ENCODE results near the gene KDM6B.
"Not testable (repeated sequence)": the region's sequence is repeated elsewhere in the genome, so short reads cannot be mapped to it uniquely, and the experiment has no call there.

The KDM6B gene, protein sequence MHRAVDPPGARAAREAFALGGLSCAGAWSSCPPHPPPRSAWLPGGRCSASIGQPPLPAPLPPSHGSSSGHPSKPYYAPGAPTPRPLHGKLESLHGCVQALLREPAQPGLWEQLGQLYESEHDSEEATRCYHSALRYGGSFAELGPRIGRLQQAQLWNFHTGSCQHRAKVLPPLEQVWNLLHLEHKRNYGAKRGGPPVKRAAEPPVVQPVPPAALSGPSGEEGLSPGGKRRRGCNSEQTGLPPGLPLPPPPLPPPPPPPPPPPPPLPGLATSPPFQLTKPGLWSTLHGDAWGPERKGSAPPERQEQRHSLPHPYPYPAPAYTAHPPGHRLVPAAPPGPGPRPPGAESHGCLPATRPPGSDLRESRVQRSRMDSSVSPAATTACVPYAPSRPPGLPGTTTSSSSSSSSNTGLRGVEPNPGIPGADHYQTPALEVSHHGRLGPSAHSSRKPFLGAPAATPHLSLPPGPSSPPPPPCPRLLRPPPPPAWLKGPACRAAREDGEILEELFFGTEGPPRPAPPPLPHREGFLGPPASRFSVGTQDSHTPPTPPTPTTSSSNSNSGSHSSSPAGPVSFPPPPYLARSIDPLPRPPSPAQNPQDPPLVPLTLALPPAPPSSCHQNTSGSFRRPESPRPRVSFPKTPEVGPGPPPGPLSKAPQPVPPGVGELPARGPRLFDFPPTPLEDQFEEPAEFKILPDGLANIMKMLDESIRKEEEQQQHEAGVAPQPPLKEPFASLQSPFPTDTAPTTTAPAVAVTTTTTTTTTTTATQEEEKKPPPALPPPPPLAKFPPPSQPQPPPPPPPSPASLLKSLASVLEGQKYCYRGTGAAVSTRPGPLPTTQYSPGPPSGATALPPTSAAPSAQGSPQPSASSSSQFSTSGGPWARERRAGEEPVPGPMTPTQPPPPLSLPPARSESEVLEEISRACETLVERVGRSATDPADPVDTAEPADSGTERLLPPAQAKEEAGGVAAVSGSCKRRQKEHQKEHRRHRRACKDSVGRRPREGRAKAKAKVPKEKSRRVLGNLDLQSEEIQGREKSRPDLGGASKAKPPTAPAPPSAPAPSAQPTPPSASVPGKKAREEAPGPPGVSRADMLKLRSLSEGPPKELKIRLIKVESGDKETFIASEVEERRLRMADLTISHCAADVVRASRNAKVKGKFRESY (N-terminal part only)

DNA sequence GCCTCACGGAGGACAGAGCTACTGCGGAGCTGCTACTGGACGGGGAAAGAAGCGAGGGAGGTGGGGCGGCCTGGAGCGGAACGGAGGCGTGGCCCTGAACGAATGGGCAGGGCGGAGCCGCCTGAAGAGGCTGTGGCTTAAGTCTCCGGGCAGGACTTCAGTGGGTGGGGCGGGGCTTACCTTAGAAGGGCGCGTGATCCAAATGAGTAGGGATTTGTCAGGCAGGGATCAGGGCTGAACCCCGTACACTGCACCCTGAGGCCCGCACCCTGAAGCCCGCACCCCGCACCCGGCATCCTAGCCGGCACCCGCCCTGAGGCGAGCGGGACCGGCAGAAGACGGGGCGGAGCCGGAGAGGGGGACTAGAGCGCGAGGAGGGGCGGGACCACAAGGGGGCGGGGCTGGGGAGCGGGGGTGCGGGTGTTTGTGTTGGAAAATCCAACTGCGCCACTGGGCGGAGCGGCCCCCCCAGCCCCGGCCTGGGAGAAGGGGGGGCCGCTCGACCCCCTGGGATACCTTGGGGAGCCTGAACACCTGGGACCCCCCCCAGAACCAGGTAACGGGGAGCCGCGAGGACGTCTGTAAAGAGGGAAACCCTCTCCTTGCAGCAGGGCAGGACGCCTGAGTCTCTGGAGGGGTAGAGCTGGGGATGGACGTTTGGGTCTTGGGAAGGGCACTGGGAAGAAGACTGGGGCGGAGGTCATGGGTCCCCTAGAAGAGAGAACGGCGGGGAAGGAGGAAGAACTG lies at the start of gene KDM6B:
KDM6B (plus strand) TSS at position 423 of the 747 bp plus-strand sequence. CDS start 11,338 bp downstream, outside the sequence.
- DNase-seq (ENCODE audit: low read depth in 2 of 2), result peak; percentile 70 to 85

DNA sequence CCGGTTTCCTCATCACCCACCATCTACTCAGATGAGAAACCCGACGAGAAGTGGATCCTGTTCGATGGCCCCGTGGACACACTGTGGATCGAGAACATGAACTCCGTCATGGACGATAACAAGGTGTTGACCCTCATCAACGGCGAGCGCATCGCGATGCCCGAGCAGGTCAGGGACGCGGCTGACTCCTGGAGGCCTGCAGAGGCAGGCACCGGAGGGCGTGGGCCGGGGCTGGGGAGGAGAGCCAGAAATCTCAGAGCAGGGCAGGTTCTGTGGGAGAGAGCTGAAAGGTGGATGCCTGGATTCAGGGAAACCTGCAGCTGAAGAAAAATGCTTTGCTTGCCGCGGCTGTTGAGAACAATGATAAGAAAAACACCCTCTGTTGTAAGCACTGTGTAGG lies 47.2 kb upstream of the KDM6B start:
- no peak for DNase-seq (ENCODE audit: low read depth in 2 of 2)

DNA sequence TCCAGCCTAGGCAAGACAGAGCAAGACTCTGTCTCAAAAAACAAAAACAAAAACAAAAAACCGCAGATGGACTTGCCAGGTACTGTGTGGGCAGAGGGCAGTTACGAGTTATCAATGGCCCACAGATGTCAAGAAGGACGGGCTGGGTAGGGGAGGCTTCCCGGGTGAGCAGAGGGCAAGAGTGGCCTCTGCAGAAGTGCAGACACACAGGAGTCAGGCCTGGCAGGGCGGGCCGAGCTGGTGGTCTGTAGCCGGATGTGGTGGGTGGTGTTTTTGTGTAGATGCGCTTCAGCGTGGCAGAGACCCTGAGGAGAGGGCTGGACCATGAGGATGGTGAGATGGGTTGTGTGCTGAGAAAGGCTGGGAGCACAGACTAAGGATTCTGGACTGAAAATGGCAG lies 44.9 kb upstream of the KDM6B start:
- no peak for DNase-seq (ENCODE audit: low read depth in 2 of 2)

DNA sequence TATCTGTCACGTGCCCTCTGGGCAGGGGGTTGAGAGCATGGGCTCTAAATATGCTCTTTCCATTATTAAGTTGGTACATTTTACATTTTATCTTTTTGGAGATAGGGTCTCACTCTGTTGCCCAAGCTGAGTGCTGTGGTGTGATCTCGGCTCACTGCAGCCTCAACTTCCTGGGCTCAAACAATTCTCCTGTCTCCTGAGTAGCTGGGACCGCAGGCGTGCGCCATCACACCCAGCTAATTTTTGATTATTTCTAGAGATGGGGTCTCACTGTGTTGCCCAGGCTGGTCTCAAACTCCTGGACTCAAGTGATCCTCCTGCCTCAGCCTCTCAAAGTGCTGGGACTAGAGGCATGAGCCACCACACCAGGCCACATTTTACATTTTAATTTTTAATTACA lies 43.9 kb upstream of the KDM6B start:
- DNase-seq (ENCODE audit: low read depth in 2 of 2), result no peak

DNA sequence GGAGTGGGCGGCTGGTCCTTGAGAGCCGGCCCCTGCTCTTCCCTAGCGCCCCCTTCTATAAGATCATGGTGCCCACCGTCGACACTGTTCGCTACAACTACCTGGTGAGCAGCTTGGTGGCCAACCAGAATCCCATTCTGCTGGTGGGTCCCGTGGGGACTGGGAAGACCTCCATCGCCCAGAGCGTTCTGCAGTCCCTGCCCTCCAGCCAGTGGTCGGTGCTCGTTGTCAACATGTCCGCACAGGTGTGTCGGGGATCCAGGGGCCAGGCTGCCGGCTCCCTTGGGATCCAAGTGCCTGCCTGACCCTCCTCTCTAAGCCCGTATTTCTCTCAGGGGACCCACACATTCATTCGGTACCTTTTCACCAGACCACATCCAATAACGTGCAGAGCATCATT lies 41.4 kb upstream of the KDM6B start:
- no peak for DNase-seq (ENCODE audit: low read depth in 2 of 2)

DNA sequence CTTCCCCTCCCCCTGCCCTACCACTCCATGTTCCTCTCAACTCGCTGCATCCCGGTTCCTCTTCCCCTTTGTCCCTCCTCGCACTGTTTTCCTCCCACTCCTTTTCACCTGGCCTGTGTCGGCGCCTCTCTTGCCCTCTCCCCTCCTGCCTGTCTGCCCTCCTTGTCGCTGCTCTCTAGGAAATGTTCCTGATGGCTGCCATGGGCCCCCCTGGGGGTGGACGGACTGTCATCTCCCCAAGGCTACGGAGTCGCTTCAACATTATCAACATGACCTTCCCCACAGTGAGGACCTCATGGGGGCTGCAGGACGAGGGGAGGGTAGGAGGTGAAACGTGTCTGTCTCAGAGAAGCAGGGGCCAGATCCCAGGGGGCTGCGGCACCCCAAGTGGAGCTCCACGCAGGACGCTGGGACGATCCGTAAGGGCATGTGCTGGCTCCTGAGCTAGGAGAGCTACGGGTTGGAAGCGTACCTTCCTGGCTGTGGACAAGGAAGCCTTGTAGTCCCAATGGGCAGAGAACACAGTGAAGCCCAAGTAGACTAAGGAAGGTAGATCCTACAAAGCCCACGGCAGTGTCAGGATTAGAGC lies 39.8 kb upstream of the KDM6B start:
- no peak for DNase-seq (ENCODE audit: low read depth in 2 of 2)

DNA sequence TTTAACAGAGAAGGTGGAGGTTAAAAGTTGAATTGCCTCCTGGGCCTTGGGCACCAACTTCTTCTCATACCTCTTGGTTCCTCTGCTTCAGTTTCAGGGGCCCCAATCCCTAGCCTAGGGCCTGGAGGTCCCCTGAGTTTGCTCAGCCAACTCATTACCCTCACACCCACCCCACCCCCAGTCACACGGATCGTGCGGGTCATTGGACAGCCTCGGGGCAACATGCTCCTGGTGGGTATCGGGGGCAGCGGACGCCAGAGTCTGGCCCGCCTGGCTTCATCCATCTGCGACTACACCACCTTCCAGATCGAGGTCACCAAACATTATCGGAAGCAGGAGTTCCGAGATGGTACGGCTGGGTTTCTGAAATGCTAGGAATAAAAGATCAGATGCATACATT lies 36.0 kb upstream of the KDM6B start:
- no peak for DNase-seq (ENCODE audit: low read depth in 2 of 2)

DNA sequence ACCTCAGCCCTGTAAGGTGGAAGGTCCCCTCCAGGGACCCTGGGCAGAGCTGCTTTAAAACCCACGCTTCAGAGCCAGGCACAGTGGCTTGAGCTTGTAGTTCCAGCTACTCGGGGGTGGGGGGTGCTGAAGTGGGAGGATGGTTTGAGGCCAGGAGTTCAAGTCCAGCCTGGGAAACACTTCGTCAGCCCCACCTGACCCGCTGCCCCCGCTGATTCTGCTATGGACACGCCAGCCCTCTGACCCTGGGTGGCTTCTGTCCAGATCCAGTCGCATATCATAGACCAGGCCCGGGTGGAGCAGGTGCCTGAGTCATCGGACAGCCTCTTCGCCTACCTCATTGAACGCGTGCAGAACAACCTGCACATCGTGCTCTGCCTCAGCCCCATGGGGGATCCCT lies 35.2 kb upstream of the KDM6B start:
- DNase-seq (ENCODE audit: low read depth in 2 of 2), result no peak

DNA sequence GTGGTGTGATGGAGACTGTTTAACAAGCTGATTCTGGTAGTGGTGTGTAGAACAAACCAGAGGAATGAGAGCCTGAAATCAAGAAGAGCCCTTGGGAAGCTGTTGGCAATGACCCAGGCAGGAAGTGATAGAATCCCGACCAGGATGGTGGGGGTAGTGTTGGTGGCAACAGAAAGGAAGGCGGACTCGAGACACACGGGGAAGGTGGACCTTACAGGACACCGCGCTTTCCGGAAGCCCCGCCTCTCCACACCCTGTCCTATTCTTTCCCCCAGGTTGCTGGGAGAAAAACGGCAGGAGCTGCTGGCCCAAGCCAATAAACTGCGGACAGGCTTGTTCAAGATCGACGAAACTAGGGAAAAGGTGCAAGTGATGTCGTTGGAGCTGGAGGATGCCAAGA lies 30.0 kb upstream of the KDM6B start:
- no peak for DNase-seq (ENCODE audit: low read depth in 2 of 2)

DNA sequence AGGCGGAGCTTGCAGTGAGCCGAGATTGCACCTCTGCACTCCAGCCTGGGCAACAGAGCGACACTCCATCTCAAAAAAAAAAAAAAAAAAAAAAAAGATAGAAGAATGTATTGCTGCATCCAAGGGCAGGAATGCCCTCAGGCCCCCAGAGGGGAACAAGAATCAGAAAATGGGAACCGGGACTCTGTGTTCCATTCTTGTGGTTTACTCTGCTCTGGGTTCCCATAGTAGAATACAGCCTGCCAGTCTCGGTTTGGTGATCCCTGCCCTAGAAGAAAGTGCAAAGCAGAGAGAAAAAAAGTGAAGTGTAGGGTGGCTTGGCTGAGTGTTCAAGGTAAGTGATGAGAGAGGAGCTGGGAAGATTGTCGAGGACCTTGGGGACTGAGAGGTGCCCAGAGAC lies 27.4 kb upstream of the KDM6B start:
- no peak for DNase-seq (ENCODE audit: low read depth in 2 of 2)

DNA sequence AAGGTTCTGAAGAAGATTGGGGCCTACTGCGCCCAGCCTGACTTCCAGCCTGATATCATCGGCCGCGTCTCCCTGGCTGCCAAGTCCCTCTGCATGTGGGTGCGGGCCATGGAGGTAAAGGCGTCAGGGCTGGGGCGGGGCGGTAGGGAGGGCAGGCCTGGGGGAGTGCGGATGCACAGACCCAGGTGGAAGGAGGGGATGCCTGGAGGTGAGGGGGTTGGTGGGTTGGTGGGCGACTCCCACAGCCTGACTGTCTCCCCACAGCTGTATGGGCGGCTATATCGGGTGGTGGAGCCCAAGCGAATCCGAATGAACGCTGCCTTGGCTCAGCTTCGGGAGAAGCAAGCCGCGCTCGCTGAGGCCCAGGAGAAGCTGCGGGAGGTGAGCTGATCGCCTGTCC lies 26.8 kb upstream of the KDM6B start:
- no peak for DNase-seq (ENCODE audit: low read depth in 2 of 2)

DNA sequence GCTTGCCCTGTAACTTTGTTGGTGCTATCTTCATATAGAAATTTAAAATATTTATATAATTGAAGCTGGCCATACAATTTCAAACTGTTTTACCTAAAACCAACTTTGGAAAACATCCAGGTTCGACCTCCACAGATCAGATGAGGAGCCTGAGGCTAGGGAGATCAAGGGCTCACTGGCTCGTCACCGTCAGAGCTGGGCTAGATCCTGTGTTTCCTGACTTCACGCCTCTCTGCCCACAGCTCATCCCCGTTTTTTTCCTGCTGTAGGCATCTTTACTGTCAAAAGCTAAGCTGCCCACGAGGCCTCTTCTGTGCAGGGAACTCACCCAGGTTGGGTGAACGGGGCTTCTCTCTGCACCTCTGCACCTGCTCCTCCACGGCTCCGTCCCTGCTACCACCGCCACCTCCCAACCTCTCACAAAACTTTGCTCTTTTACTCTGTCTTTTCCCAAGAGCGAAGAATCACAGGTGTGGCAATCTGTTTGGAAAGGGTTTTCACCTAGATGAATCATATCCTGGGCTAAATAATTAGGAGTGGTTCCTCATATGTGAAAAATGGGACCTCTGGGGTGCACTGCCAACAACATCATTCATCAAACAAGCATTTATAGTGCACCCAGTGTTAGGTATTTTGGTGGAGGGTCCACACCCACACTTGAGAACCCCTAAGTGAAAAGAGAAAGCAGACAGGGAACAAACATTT lies 24.8 kb upstream of the KDM6B start:
- no peak for DNase-seq (ENCODE audit: low read depth in 2 of 2)

DNA sequence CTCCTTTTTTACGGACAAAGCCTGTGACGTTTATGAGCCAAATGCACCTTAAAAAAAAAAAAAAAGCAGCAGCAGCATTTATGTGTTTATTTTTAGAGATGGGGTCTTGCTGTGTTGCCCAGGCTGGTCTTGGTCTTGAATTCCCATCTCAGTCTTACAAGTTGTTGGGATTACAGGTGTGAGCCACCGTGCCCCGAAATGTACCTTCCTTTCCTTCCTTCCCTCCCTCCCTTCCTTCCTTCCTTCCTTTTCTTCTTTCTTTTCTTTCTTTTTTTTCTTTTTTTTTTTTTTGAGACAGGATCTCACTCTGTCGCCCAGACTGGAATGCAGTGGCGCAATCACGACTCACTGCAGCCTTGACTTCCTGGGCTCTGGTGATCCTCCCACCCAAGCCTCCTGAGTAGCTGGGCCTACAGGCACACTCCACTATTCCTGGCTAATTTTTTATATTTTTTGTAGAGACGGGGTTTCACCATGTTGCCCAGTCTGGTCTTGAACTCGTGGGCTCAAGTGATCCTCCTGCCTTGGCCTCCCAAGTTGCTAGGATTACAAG lies 24.1 kb upstream of the KDM6B start:
- not testable (repeated sequence) for DNase-seq (ENCODE audit: low read depth in 2 of 2)

DNA sequence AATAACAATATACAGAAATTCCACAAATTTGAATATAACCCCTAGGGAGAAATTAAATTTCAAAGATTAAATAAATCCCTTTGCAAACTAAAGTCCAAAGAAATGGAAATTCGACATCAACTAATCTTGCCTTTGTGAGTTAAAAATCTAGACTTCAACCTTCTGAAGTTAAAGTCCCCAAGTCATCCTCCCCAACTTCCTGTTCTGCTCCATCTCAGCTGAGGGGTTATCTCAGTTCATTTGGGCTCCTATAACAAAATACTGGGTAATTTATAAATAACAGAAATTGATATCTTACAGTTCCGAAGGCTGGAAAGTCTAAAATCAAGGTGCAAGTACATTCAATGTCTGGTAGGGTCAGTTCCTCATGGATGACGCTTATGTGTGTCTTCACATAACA lies 22.8 kb upstream of the KDM6B start:
- DNase-seq (ENCODE audit: low read depth in 2 of 2), result no peak

DNA sequence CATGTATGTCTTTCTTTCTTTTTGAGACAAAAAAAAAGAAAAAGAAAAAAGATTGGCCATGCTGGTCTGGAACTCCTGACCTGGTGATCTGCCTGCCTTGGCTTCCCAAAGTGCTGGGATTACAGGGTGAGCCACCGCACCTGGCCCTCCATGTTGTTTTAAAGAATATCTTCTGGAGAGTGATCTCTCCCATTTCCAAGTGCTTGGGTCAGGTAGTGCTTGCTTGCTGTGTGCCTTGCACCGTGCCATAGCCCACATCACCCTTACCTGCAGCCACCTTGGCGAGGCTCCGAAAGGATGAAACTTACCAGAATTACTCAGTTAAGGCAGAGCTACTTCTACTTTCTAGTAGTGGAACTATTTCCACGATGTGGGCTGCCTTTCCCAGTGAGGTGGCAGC lies 19.0 kb upstream of the KDM6B start:
- DNase-seq (ENCODE audit: low read depth in 2 of 2), result no peak

DNA sequence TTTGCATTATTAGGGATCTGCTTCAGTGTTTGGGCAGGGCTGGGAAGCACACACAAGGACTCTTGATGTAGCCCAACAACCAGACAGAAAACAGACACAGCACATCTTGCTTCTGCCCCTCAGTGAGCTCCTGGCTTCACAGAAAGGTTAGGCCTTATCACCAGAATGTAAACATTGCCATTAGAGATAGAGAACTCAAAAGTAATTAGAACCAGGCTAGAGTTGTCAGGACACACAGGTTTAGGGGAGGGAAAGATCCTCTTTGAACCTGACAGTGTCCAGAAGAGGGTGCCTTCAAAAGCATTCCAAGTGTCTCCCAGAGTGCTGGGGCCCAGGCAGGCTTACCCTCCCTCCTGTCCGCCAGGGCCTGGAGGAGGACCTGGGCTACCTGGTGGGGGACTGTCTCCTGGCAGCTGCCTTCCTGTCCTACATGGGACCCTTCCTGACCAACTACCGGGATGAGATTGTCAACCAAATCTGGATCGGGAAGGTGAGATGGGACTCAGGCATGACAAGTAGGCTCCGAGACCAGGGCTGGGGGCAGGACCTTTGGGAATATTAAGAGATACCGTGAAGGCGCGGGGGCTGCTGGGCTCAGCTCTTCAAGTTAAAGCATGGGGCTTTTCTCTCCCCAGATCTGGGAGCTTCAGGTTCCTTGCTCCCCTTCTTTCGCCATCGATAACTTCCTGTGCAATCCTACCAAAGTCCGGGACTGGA lies 16.9 kb upstream of the KDM6B start:
- no peak for DNase-seq (ENCODE audit: low read depth in 2 of 2)

DNA sequence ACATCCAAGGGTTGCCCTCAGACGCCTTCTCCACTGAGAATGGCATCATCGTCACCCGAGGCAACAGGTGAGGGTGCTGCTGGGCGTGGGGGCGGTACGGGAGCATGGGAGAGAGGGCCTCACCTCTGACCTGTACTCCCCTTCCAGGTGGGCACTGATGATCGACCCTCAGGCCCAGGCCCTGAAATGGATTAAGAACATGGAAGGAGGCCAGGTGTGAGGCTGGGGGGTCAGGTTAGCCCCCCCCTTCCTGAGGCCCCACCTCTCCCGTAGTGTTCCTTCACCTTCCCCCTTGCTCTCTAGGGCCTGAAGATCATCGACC lies 16.4 kb upstream of the KDM6B start:
- DNase-seq (ENCODE audit: low read depth in 2 of 2), result no peak

DNA sequence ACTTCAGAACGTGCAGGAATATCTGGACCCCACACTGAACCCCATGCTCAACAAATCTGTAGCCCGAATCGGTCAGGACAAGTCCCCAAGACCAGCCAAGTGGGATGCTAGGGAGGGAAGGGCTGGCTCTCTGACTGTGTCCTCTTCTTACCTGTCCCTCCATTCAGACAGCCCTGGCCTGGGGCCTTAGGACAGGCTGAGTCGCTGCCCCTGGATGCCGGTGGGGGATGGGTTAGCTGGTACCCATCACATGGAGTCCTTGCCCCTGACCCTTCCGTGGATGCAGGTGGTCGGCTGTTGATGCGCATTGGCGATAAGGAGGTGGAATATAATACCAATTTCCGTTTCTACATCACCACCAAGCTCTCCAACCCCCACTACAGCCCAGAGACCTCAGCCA lies 16.0 kb upstream of the KDM6B start:
- no peak for DNase-seq (ENCODE audit: low read depth in 2 of 2)

DNA sequence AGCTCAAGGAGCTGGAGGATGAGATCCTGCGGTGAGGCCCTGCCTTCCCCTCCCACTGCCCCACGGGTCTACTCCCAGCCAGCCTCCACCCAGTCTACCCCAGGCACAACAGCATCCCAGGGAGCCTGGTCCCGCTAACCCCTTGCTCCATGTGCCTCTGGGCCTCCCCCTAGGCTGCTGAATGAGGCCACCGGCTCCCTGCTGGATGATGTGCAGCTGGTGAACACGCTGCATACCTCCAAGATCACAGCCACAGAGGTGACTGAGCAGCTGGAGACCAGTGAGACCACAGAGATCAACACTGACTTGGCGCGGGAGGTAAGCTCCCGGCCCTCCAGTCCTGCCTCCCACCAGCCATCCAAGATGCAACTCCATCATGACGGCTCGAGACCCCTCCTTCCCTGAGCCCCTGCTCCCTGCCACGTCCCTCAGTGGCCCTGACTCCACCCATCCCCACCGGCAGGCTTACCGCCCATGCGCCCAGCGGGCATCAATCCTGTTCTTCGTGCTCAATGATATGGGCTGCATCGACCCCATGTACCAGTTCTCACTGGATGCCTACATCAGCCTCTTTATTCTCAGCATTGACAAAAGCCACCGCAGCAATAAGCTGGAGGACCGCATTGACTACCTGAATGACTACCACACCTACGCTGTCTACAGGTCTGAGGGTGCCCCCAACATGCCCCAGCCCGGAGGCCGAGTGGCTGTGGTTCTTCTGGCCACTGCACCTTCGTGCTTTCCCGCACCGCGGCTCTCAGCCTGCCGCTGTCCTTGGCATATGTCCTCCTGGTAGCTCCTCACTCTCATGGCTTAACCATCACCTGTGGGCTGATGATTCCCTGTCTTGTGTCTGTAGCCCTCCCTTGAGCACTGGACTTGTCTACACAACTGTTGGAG lies 15.0 kb upstream of the KDM6B start:
- no peak for DNase-seq (ENCODE audit: low read depth in 2 of 2)
